A673 (cell line): ENCODE data around the gene CYBC1. TPM values are rescaled to one million over a fixed set of nuclear protein-coding genes. Genes with fewer than 3 reads are reported as not detected.

Experiments used
- BruUV-seq: library from RNA; stranded (reverse); fragments of 400-500 nt; replicated peaks from 2 replicates; lab custom pipeline; 2021; lab: Mats Ljungman, UMichigan
- CTCF ChIA-PET: fragments of 300-600 bp; sonication (Branson Sonifier 250); formaldehyde crosslinking; loops from one replicate; lab custom pipeline; 2022; ENCODE audit warnings: antibody characterized with exemption; lab: Charles Lee
- POLR2A ChIA-PET: fragments of 300-600 bp; sonication (Branson Sonifier 250); formaldehyde crosslinking; loops from one replicate; lab custom pipeline; 2022; ENCODE audit warnings: antibody characterized with exemption; ENCODE audit not compliant: low non-redundant PET; lab: Charles Lee
- DNase-seq: peaks from one replicate; pipeline ENCODE4 v3.0.0-alpha.2; 2015; ENCODE audit warnings: low spot score
- H3K27ac ChIP-seq: fragments of 200-600 bp; sonication (generic); 2 replicates; pipeline ENCODE4 v1.5.1; 2016; ENCODE audit warnings: mixed run types, low read depth, mild to moderate bottlenecking, mixed read lengths, antibody characterized with exemption, low read length; ENCODE audit not compliant: poor library complexity, severe bottlenecking
- H3K27me3 ChIP-seq: fragments of 200-600 bp; sonication (generic); replicated peaks from 2 replicates; pipeline ENCODE4 v1.6.1; 2017; ENCODE audit warnings: mixed run types, low read depth, mild to moderate bottlenecking, mixed read lengths, antibody characterized with exemption, low read length; ENCODE audit not compliant: insufficient read depth, poor library complexity
- H3K36me3 ChIP-seq: fragments of 200-600 bp; sonication (generic); 2 replicates; pipeline ENCODE4 v1.6.1; 2016; ENCODE audit warnings: mixed run types, mild to moderate bottlenecking, mixed read lengths, antibody characterized with exemption, low read length; ENCODE audit not compliant: insufficient read depth, poor library complexity, severe bottlenecking
- H3K4me1 ChIP-seq: fragments of 200-600 bp; sonication (generic); 2 replicates; pipeline ENCODE4 v1.6.1; 2017; ENCODE audit warnings: mixed run types, mild to moderate bottlenecking, mixed read lengths, antibody characterized with exemption, low read length; ENCODE audit not compliant: insufficient read depth, poor library complexity, severe bottlenecking
- H3K4me3 ChIP-seq: fragments of 200-600 bp; sonication (generic); 2 replicates; pipeline ENCODE4 v1.5.1; 2016; ENCODE audit warnings: low read depth, mixed run types, mild to moderate bottlenecking, mixed read lengths, low read length; ENCODE audit not compliant: poor library complexity, severe bottlenecking
- H3K9me3 ChIP-seq: fragments of 200-600 bp; sonication (generic); 2 replicates; pipeline ENCODE4 v1.6.1; 2016; ENCODE audit warnings: mixed run types, low read depth, mild to moderate bottlenecking, mixed read lengths, antibody characterized with exemption, low read length; ENCODE audit not compliant: poor library complexity, severe bottlenecking
- CTCF ChIP-seq: fragments of 300-800, 200-600 bp; sonication (generic); conservative IDR thresholded peaks from 2 replicates; pipeline ENCODE4 v1.5.1; 2017; ENCODE audit warnings: low read depth, mild to moderate bottlenecking, antibody characterized with exemption, low read length, moderate library complexity, mixed read lengths
- EZH2 ChIP-seq: fragments of 200-600 bp; sonication (generic); IDR thresholded peaks from 2 replicates; pipeline ENCODE4 v1.6.1; 2017; ENCODE audit warnings: borderline replicate concordance, low read depth, mild to moderate bottlenecking, mixed read lengths, antibody characterized with exemption, low read length; ENCODE audit not compliant: poor library complexity, severe bottlenecking
- intact Hi-C: fragments of 100-400 bp; cut with micrococcal nuclease; formaldehyde crosslinking; loops from one replicate; pipeline ENCODE4 v1.10.0; 2022; ENCODE audit not compliant: unreplicated experiment
- total RNA-seq: library from RNA; stranded (reverse); gene quantifications from 2 replicates; pipeline ENCODE4 v1.2.3, GENCODE V29; 2021

CYBC1 gene
- total RNA-seq, 1 experiment from 2014 or later = 72.8 TPM

GRCh38 chr17:82411396-82412053 is 39.0 kb downstream of the CYBC1 start:
- no peak for DNase-seq
- no peak overlapping the region for H3K4me3 ChIP-seq
- ChIA-PET POLR2A (no interaction called here), CTCF (no interaction called here)
- no TSS peak for BruUV-seq
- no peak overlapping the region for H3K27ac ChIP-seq
- H3K9me3 ChIP-seq = no peaks in the 10 kb centered on the region
- TF ChIP-seq EZH2 (no peak), CTCF (no peak)
- peaks cover 2% of the 10 kb centered on the region for H3K36me3 ChIP-seq
- H3K4me1 ChIP-seq = no peaks in the 10 kb centered on the region
- H3K27me3 ChIP-seq = no peaks in the 10 kb centered on the region
- intact Hi-C loops = loop anchor here (5.0 to 10.0 kb wide), 3 partner anchors 44 to 167 kb away; no protein-coding TSS in a partner anchor

DNA sequence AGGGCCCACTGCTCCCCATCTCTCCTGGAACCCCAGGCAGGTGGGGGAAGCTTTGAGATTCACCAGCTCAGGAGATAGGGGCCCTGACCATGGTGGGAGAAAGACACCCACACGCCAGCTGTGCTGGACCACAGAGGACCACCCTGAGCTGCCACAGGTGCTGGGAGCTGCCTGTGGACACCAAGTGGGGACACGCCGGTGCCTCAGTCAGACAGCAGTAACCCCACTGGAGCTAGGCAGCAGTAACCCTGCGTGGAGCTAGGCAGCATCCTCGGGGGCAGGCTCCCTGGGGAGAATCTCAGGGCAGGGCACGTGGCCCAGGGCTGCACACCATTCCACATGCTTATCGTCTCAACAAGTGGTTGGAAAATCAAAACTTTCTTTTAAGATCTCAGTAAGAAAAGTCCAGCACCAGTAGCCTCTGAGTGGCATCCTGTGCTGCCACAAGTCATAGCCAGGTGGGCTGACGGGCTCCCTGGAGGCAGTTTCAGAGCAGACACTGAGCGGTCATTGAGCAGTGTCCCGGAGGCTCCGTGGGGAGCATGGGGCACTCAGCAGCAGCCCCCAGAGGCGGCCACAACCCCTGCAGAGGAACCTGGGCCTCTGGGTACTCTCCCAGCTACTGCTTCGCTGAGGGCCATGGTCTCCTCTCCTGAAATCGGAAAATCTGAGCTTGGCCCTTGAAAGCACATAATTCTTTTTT is 40.4 kb downstream of the CYBC1 start:
- Histone ChIP-seq H3K27me3 (no peaks in the 10 kb centered on the region), H3K27ac (no peak overlapping the region), H3K36me3 (peaks cover 2% of the 10 kb centered on the region), H3K4me3 (no peak overlapping the region), H3K4me1 (no peaks in the 10 kb centered on the region), H3K9me3 (no peaks in the 10 kb centered on the region)
- TF ChIP-seq EZH2 = no peak
- no peak for TF ChIP-seq CTCF
- intact Hi-C loops = loop anchor here (5.0 to 10.0 kb wide), 3 partner anchors 43 to 165 kb away; no protein-coding TSS in a partner anchor
- no peak for DNase-seq
- CTCF ChIA-PET = no interaction called here
- BruUV-seq = no TSS peak
- POLR2A ChIA-PET = interaction anchor here (0.7 kb wide), 1 partner anchor 11 kb away, joined by 5 read pairs; no protein-coding TSS in a partner anchor

- intact Hi-C loops = no loop called here
- ChIA-PET POLR2A (no interaction called here), CTCF (no interaction called here)
- Histone ChIP-seq H3K4me3 (no peak overlapping the region), H3K27me3 (no peaks in the 10 kb centered on the region), H3K36me3 (peaks cover 4% of the 10 kb centered on the region), H3K4me1 (no peaks in the 10 kb centered on the region), H3K27ac (no peak overlapping the region), H3K9me3 (no peaks in the 10 kb centered on the region)
- no peak for DNase-seq
- no peak for TF ChIP-seq CTCF
- TF ChIP-seq EZH2 = no peak
- BruUV-seq = no TSS peak
Measured at GRCh38 chr17:82408938-82409318, 41.6 kb downstream of the CYBC1 start.
